HCT116 (cell line): ENCODE results near the gene CST11.

Experiments
- CEBPB ChIP-seq: IDR thresholded peaks from 2 replicates; pipeline ENCODE4 v1.6.1; 2012; ENCODE audit warnings: low read depth
- FOSL1 ChIP-seq: IDR thresholded peaks from 2 replicates; pipeline ENCODE4 v1.6.1; 2012; ENCODE audit warnings: low read depth
- JUND ChIP-seq: IDR thresholded peaks from 2 replicates; pipeline ENCODE4 v1.6.1; 2012
- SIN3A ChIP-seq: IDR thresholded peaks from 2 replicates; pipeline ENCODE4 v1.6.1; 2012; ENCODE audit warnings: low read depth
- YY1 ChIP-seq: IDR thresholded peaks from 2 replicates; pipeline ENCODE4 v1.6.1; 2011; ENCODE audit warnings: low read length, low read depth, moderate library complexity, mild to moderate bottlenecking; ENCODE audit not compliant: insufficient replicate concordance; ENCODE audit errors: extremely low read depth
- TF ChIP-seq, protein P1 (sequence below), 3 experiments: fragments of 200-600 bp in 1 of 3; sonication (generic) in 1 of 3; IDR thresholded peaks in 2 of 3; conservative IDR thresholded peaks in 1 of 3; 2 replicates each; pipeline ENCODE4 v1.5.1; 2012 to 2017; ENCODE audit warnings: low read depth in 2 of 3, low read length in 2 of 3, antibody characterized with exemption in 1 of 3, borderline replicate concordance in 1 of 3, control low read depth in 1 of 3, mild to moderate bottlenecking in 1 of 3, mixed read lengths in 1 of 3, mixed run types in 1 of 3, moderate library complexity in 1 of 3; ENCODE audit not compliant: insufficient read depth in 1 of 3
- TF ChIP-seq, protein P2 (sequence below): IDR thresholded peaks from 2 replicates; pipeline ENCODE4 v1.6.1; 2012; ENCODE audit warnings: low read depth
- TF ChIP-seq, protein P3 (sequence below): IDR thresholded peaks from 2 replicates; pipeline ENCODE4 v1.6.1; 2012
- TF ChIP-seq, protein P4 (sequence below): IDR thresholded peaks from 2 replicates; pipeline ENCODE4 v1.6.1; 2011; ENCODE audit warnings: mild to moderate bottlenecking, low read length, moderate library complexity; ENCODE audit not compliant: insufficient replicate concordance; ENCODE audit errors: extremely low read depth

DNA sequence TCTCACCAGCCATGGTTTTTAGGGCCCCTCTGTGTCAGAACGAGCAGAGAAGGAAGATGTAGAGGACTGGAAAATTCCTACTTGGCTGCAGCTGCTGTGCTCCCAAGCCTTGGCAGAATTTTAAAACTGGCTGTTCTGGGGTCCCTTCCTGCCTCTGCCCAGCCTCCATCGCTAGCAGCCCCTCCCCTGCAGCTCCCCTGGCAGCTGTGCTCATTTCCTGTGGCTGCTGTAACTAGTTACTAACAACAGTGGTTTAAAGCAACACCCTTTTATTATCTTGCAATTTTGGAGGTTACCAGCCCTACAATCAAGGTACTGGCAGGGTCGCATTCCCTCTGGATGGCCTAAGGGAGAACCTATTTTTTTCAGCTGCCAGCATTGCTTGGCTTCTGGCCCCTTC lies 3.7 kb upstream of the CST11 start:
- TF ChIP-seq, protein P1, sequence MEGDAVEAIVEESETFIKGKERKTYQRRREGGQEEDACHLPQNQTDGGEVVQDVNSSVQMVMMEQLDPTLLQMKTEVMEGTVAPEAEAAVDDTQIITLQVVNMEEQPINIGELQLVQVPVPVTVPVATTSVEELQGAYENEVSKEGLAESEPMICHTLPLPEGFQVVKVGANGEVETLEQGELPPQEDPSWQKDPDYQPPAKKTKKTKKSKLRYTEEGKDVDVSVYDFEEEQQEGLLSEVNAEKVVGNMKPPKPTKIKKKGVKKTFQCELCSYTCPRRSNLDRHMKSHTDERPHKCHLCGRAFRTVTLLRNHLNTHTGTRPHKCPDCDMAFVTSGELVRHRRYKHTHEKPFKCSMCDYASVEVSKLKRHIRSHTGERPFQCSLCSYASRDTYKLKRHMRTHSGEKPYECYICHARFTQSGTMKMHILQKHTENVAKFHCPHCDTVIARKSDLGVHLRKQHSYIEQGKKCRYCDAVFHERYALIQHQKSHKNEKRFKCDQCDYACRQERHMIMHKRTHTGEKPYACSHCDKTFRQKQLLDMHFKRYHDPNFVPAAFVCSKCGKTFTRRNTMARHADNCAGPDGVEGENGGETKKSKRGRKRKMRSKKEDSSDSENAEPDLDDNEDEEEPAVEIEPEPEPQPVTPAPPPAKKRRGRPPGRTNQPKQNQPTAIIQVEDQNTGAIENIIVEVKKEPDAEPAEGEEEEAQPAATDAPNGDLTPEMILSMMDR (IDR thresholded peaks at IDR 0.05 in 2 of 3, conservative IDR thresholded peaks at IDR 0.05 in 1 of 3; ENCODE audit: borderline replicate concordance in 1 of 3, insufficient read depth in 1 of 3, low read depth in 2 of 3, low read length in 2 of 3) = no peak
- TF ChIP-seq SIN3A (no peak), YY1 (no peak), FOSL1 (no peak), CEBPB (no peak), JUND (no peak)
- TF ChIP-seq, protein P2, sequence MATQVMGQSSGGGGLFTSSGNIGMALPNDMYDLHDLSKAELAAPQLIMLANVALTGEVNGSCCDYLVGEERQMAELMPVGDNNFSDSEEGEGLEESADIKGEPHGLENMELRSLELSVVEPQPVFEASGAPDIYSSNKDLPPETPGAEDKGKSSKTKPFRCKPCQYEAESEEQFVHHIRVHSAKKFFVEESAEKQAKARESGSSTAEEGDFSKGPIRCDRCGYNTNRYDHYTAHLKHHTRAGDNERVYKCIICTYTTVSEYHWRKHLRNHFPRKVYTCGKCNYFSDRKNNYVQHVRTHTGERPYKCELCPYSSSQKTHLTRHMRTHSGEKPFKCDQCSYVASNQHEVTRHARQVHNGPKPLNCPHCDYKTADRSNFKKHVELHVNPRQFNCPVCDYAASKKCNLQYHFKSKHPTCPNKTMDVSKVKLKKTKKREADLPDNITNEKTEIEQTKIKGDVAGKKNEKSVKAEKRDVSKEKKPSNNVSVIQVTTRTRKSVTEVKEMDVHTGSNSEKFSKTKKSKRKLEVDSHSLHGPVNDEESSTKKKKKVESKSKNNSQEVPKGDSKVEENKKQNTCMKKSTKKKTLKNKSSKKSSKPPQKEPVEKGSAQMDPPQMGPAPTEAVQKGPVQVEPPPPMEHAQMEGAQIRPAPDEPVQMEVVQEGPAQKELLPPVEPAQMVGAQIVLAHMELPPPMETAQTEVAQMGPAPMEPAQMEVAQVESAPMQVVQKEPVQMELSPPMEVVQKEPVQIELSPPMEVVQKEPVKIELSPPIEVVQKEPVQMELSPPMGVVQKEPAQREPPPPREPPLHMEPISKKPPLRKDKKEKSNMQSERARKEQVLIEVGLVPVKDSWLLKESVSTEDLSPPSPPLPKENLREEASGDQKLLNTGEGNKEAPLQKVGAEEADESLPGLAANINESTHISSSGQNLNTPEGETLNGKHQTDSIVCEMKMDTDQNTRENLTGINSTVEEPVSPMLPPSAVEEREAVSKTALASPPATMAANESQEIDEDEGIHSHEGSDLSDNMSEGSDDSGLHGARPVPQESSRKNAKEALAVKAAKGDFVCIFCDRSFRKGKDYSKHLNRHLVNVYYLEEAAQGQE = no peak
- TF ChIP-seq, protein P3, sequence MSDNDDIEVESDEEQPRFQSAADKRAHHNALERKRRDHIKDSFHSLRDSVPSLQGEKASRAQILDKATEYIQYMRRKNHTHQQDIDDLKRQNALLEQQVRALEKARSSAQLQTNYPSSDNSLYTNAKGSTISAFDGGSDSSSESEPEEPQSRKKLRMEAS = no peak
- TF ChIP-seq, protein P4, sequence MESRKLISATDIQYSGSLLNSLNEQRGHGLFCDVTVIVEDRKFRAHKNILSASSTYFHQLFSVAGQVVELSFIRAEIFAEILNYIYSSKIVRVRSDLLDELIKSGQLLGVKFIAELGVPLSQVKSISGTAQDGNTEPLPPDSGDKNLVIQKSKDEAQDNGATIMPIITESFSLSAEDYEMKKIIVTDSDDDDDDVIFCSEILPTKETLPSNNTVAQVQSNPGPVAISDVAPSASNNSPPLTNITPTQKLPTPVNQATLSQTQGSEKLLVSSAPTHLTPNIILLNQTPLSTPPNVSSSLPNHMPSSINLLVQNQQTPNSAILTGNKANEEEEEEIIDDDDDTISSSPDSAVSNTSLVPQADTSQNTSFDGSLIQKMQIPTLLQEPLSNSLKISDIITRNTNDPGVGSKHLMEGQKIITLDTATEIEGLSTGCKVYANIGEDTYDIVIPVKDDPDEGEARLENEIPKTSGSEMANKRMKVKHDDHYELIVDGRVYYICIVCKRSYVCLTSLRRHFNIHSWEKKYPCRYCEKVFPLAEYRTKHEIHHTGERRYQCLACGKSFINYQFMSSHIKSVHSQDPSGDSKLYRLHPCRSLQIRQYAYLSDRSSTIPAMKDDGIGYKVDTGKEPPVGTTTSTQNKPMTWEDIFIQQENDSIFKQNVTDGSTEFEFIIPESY = no peak
